GM12891 (cell line): ENCODE data around the gene ANKS1B.

Source experiments
- POLR2A ChIP-seq: IDR thresholded peaks from 2 replicates; pipeline ENCODE4 v1.6.1; 2011; ENCODE audit warnings: low read depth, low read length, control low read depth
- POLR2AphosphoS5 ChIP-seq: IDR thresholded peaks from 2 replicates; pipeline ENCODE4 v1.6.1; 2011; ENCODE audit warnings: low read depth, low read length, control low read depth

DNA sequence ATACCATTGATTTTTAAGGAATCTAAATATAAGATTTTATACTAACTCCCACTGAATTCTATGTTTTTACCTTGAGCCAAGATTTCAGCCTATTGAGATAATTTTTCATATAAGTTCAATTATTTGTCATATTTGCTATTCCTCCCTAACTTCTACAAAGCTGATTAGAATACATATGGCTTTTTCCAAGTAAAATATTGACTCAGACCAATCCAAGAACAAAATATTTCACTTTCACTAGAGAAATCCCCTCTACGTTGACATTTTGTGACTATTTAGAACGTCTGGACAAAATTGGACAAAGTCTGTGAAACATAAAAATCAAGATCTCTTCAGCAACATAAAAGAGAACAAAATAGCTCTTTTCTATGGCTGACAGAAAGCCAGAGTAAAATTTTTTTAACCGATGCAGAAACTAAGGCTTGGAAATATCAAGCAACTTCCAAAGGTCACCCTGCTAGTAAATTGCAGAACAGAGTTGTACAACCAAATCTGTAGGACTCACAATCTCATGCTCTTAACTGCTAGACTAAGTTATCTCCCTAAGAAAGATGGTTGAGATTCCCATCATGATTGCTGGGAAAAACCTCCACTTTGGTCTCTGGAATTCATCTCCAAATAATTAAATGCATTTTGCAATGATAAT lies 219.1 kb downstream of the ANKS1B start:
- TF ChIP-seq POLR2A (no peak), POLR2AphosphoS5 (no peak)
